Measurements from ENCODE around the gene BMPER. TPM values are rescaled to one million over a fixed set of nuclear protein-coding genes. Genes with fewer than 3 reads are reported as not detected.

Gene BMPER
- total and polyA plus RNA-seq, 12 donors: 0.29 to 1.9 (median 0.85) TPM; not detected in 2

GRCh38 chr7:34162027-34162565, 256.8 kb downstream of the BMPER start:
- intact Hi-C loops (cut with DNase I): no loop called here
- 71 to 78% (median 72%) methylated on average over 5 of the region's 5 CpGs for WGBS, 4 donors
- H3K4me1 ChIP-seq (replicated peaks in 1 of 2): no peaks in the 10 kb centered on the region

DNA sequence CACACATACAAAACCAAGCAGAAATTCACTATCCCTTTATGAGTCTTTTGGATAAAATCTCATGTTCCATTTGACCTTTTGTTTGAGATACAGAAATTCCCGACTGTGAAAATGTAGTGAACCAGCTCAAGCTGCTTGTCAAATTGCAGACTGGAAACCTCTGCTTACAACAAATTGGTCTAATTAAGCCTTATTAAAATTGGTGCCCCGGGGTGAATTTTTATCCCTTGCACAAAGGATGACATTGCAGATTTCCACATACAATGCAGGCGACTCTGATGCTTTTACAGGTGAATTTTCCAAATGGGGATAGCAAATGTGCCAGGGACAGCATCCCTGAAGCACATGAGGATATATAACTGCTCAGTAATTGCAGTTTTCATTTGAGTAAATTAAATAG, 257.3 kb downstream of the BMPER start:
- H3K4me1 ChIP-seq (replicated peaks in 1 of 2): no peaks in the 10 kb centered on the region
- whole genome bisulfite sequencing, 4 donors: 70 to 79% (median 73%) methylated on average over 3 of the region's 3 CpGs
- intact Hi-C loops (cut with DNase I): no loop called here
- H3K27me3 ChIP-seq: no peaks in the 10 kb centered on the region
- TF ChIP-seq CTCF (IDR thresholded peaks at IDR 0.05): no peak
- no peak for TF ChIP-seq POLR2A (IDR thresholded peaks at IDR 0.05)
- no peak overlapping the region for H3K27ac ChIP-seq
- no peaks in the 10 kb centered on the region for H3K36me3 ChIP-seq (replicated peaks in 1 of 2)
- no peaks in the 10 kb centered on the region for H3K9me3 ChIP-seq (replicated peaks in 1 of 3)
- no peak for DNase-seq
- no peak overlapping the region for H3K4me3 ChIP-seq

More at GRCh38 chr7:34162027-34162565, 256.8 kb downstream of the BMPER start:
- Histone ChIP-seq H3K27ac (no peak overlapping the region), H3K27me3 (no peaks in the 10 kb centered on the region), H3K9me3 (replicated peaks in 1 of 3) (no peaks in the 10 kb centered on the region), H3K4me3 (no peak overlapping the region), H3K36me3 (replicated peaks in 1 of 2) (no peaks in the 10 kb centered on the region)
- DNase-seq: no peak
- TF ChIP-seq POLR2A (IDR thresholded peaks at IDR 0.05): no peak
- no peak for TF ChIP-seq CTCF (IDR thresholded peaks at IDR 0.05)

- Histone ChIP-seq H3K4me3 (no peak overlapping the region), H3K27me3 (no peaks in the 10 kb centered on the region), H3K36me3 (replicated peaks in 1 of 2) (no peaks in the 10 kb centered on the region), H3K4me1 (replicated peaks in 1 of 2) (no peaks in the 10 kb centered on the region), H3K9me3 (replicated peaks in 1 of 3) (no peaks in the 10 kb centered on the region), H3K27ac (no peak overlapping the region)
- TF ChIP-seq CTCF (IDR thresholded peaks at IDR 0.05): no peak
- WGBS, 4 donors: 60 to 92% (median 75%) methylated on average over 1 of the region's 1 CpG
- no peak for DNase-seq
- intact Hi-C loops (cut with DNase I): no loop called here
Observed at GRCh38 chr7:34163956-34164355, 258.6 kb downstream of the BMPER start.

GRCh38 chr7:34165466-34165865, 260.1 kb downstream of the BMPER start:
- no peaks in the 10 kb centered on the region for H3K27me3 ChIP-seq
- H3K27ac ChIP-seq: no peak overlapping the region
- no peaks in the 10 kb centered on the region for H3K36me3 ChIP-seq (replicated peaks in 1 of 2)
- no peaks in the 10 kb centered on the region for H3K9me3 ChIP-seq (replicated peaks in 1 of 3)
- WGBS, 4 donors: 73 to 96% (median 87%) methylated on average over 1 of the region's 1 CpG
- no peak for DNase-seq
- intact Hi-C loops (cut with DNase I): no loop called here
- H3K4me1 ChIP-seq (replicated peaks in 1 of 2): no peaks in the 10 kb centered on the region
- H3K4me3 ChIP-seq: no peak overlapping the region
- TF ChIP-seq CTCF (IDR thresholded peaks at IDR 0.05) (no peak), POLR2A (IDR thresholded peaks at IDR 0.05) (no peak)

Measured in adrenal gland (tissue), 12 donors.